ENCODE data around the gene CCP110. TPM values are rescaled to one million over a fixed set of nuclear protein-coding genes. Genes with fewer than 3 reads are reported as not detected.

The CCP110 gene
- total and polyA plus RNA-seq, 2 of the 13 experiments (the other 11 are each of a cell fraction or from before 2014, with no cell fraction given) = 10.0 to 11.1 TPM

GRCh38 chr16:19481769-19482168 lies 42.0 kb upstream of the CCP110 start (continued):
- no peak for TF ChIP-seq ZNF318 (CRISPR knock-in tag; IDR thresholded peaks at IDR 0.05)

- ATAC-seq = no peak
- Histone ChIP-seq H3K79me2 (ENCODE audit: insufficient read depth, low read length) (no peaks in the 10 kb centered on the region), H3K4me1 (ENCODE audit: insufficient read depth, low read length) (peaks cover 33% of the 10 kb centered on the region), H2AFZ (ENCODE audit: low read length) (no peak overlapping the region), H3K36me3 (replicated peaks in 1 of 2; ENCODE audit: control insufficient read depth in 1 of 2, insufficient read depth in 2 of 2, low read length in 2 of 2) (no peaks in the 10 kb centered on the region), H3K9me3 (ENCODE audit: low read length) (no peaks in the 10 kb centered on the region), H3K9ac (ENCODE audit: insufficient read depth, low read depth, low read length) (no peak overlapping the region), H3K27ac (ENCODE audit: extremely low read length, insufficient read depth, low read length) (no peak overlapping the region), H3K27me3 (ENCODE audit: control insufficient read depth in 1 of 2, insufficient read depth in 2 of 2, low read length in 2 of 2) (0 out of 5 replicates have a peak, but pooled peaks cover 0 to 5% of the 10 kb centered on the region in 2 experiments), H3K4me2 (ENCODE audit: low read depth, low read length) (no peak overlapping the region), H3K4me3 (replicated peaks in 1 of 3; ENCODE audit: insufficient read depth in 1 of 3, low read depth in 2 of 3, low read length in 3 of 3) (no peak overlapping the region), H4K20me1 (ENCODE audit: insufficient read depth, low read length) (no peaks in the 10 kb centered on the region)
- ChIA-PET CTCF (ENCODE audit: low intra/inter-chr PET ratio, low total read pairs) (no interaction called here), POLR2A (no interaction called here)
- DNase-seq (ENCODE audit: low spot score) = no peak
- intact Hi-C loops (cut with micrococcal nuclease; ENCODE audit: unreplicated experiment) = no loop called here
- in situ Hi-C loops (cut with HindIII; ENCODE audit: extremely low pct_ligation_motif_present, low pct_unique_long_range_greater_than_20kb) = no loop called here
- no peak for TF ChIP-seq SAFB2 (CRISPR knock-in tag; IDR thresholded peaks at IDR 0.05; ENCODE audit: borderline replicate concordance, low read depth)
- TF ChIP-seq ZNF121 (CRISPR knock-in tag; IDR thresholded peaks at IDR 0.05) = no peak
- no peak for TF ChIP-seq EZH2 (conservative IDR thresholded peaks at IDR 0.05; ENCODE audit: low read depth, low read length)
- TF ChIP-seq ZBTB37 (CRISPR knock-in tag; IDR thresholded peaks at IDR 0.05) = no peak
- TF ChIP-seq MLXIP (CRISPR knock-in tag; IDR thresholded peaks at IDR 0.05; ENCODE audit: borderline replicate concordance) = no peak
- no peak for TF ChIP-seq NFATC3 (CRISPR knock-in tag; IDR thresholded peaks at IDR 0.05)
- no peak for TF ChIP-seq CREBL2 (CRISPR knock-in tag; IDR thresholded peaks at IDR 0.05; ENCODE audit: borderline replicate concordance)
- TF ChIP-seq MIER2 (CRISPR knock-in tag; IDR thresholded peaks at IDR 0.05) = no peak
- no peak for FAIRE-seq
- no TSS peak for BruUV-seq (replicated peaks)
- WGBS (ENCODE audit: low lambda C conversion rate) = 70% methylated on average over 1 of the region's 1 CpG
These were observed 41.5 kb upstream of the CCP110 start for GRCh38 chr16:19482291-19482690.
